ENCODE results near the gene CCL1.

Gene CCL1

GRCh38 chr17:34374457-34374856, 11.4 kb upstream of the CCL1 start:
- H3K27ac ChIP-seq: no peak overlapping the region
- TF ChIP-seq CTCF (IDR thresholded peaks at IDR 0.05): no peak
- TF ChIP-seq ZFX (IDR thresholded peaks at IDR 0.05; ENCODE audit: borderline replicate concordance): no peak

DNA sequence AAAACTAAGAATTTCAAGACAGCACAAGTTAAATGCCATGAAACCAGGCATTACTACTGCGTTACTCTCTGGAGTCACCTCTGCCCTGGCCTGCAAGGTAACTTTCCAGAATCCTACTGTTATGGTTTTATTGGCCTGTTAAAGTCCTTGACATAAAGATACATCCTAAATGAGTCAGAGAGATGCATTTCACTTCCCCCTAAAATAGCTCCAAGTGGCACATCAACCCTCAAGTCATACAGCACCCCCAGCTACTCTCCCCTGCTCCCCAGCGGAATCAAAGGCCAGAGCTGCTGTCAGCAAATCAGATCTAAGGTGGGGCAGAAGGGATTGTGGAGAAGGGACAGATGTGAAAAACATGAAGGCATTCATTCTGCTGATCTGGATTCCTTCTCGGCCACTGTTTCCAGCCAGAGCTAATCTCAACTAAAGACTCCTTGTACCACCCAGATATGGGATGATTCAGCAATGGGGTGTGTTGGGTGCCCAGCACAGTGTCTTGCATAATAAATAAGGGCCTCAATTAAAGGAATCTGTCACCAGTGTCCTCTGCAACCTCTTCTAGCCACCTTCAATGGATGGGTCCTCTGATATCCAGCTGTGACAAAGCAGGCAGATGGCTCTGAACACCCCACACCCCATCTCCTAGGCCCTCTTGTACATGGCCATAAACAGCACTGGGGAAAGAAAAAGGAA, 8.5 kb upstream of the CCL1 start:
- H3K27ac ChIP-seq: no peak overlapping the region
- TF ChIP-seq ZFX (IDR thresholded peaks at IDR 0.05; ENCODE audit: borderline replicate concordance) (no peak), CTCF (IDR thresholded peaks at IDR 0.05) (no peak)

- H3K27ac ChIP-seq: no peak overlapping the region
- TF ChIP-seq CTCF (IDR thresholded peaks at IDR 0.05) (no peak), ZFX (IDR thresholded peaks at IDR 0.05; ENCODE audit: borderline replicate concordance) (no peak)
Measured at GRCh38 chr17:34370997-34371395, 8.0 kb upstream of the CCL1 start.

- TF ChIP-seq CTCF (IDR thresholded peaks at IDR 0.05): no peak
- no peak for TF ChIP-seq ZFX (IDR thresholded peaks at IDR 0.05; ENCODE audit: borderline replicate concordance)
- H3K27ac ChIP-seq: no peak overlapping the region
Measured at GRCh38 chr17:34370376-34370996, 7.5 kb upstream of the CCL1 start.

DNA sequence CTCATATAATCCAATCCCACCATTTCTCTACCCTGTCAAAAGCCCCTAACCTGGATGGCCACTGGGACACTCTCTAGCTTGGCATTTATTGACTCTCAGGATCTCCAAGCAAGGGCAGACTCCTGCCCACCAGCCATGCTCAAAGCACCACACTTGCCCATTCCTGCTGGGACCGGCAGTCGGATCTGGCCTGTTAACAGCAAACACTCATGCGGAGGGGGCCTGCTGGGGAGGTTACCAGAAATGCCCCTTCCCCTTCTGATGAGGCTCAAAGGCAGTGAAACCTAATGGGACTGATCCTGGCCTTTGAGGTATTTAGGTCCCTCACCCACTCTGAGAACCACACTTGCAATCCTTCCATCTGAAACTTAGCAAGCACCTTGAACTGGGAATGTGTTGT, 6.5 kb upstream of the CCL1 start:
- H3K27ac ChIP-seq: no peak overlapping the region
- TF ChIP-seq ZFX (IDR thresholded peaks at IDR 0.05; ENCODE audit: borderline replicate concordance) (no peak), CTCF (IDR thresholded peaks at IDR 0.05) (no peak)

- TF ChIP-seq ZFX (IDR thresholded peaks at IDR 0.05; ENCODE audit: borderline replicate concordance) (no peak), CTCF (IDR thresholded peaks at IDR 0.05) (no peak)
- H3K27ac ChIP-seq: no peak overlapping the region
Measured at GRCh38 chr17:34368946-34369500, 6.0 kb upstream of the CCL1 start.

Measured in 22Rv1 (cell line).